ENCODE results near the gene KCNG3. TPM values are rescaled to one million over a fixed set of nuclear protein-coding genes. Genes with fewer than 3 reads are reported as not detected.

The KCNG3 gene
- total and polyA plus RNA-seq, 9 donors = 0.20 to 2.3 (median 1.3) TPM

DNA sequence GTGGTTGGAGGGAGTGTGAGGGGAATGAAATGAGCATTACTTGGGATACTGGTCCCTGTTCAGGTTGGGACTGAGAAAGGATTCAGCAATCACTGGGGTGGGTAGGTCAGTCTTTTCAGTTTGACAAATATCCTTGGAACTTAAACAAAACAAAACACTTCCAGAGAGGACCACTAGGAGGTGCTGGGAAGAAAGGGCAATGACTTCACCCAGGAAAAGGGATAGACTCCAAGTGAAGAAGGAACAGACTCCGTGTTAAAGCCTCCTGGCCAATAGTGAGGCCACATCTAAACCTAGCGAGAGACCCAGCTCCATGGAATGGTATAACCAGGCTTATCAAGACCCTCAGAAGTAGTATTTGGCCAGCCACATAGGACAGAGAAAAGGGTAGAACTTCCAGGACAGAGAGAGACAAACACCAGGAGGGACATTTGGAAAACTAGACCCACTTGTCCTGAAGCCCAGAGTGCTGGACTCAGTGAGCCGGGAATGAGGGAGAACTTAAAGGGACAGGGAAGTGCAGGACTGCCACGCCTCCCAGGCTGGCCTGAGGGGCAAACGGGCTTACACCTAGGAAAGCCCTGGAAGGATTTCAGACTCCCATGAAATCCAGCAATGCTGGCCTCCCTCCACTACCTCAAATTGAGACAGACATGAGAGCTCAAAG, 19.6 kb upstream of the KCNG3 start:
- WGBS, 3 donors = 82 to 85% (median 84%) methylated on average over 5 of the region's 5 CpGs
- intact Hi-C loops (cut with DNase I) = loop anchor here in 1 of 4 donors (1.0 kb wide), 1 partner anchor 54 kb away; no protein-coding TSS in a partner anchor
- H3K4me1 ChIP-seq (ENCODE audit: insufficient read depth) = peaks cover 2% of the 10 kb centered on the region
- no peak overlapping the region for H3K27ac ChIP-seq
- no peak overlapping the region for H3K4me3 ChIP-seq
- DNase-seq = no peak
- no peaks in the 10 kb centered on the region for H3K36me3 ChIP-seq
- TF ChIP-seq EP300 (IDR thresholded peaks at IDR 0.05) (no peak), POLR2A (IDR thresholded peaks at IDR 0.05) (no peak)
- TF ChIP-seq, protein P1, sequence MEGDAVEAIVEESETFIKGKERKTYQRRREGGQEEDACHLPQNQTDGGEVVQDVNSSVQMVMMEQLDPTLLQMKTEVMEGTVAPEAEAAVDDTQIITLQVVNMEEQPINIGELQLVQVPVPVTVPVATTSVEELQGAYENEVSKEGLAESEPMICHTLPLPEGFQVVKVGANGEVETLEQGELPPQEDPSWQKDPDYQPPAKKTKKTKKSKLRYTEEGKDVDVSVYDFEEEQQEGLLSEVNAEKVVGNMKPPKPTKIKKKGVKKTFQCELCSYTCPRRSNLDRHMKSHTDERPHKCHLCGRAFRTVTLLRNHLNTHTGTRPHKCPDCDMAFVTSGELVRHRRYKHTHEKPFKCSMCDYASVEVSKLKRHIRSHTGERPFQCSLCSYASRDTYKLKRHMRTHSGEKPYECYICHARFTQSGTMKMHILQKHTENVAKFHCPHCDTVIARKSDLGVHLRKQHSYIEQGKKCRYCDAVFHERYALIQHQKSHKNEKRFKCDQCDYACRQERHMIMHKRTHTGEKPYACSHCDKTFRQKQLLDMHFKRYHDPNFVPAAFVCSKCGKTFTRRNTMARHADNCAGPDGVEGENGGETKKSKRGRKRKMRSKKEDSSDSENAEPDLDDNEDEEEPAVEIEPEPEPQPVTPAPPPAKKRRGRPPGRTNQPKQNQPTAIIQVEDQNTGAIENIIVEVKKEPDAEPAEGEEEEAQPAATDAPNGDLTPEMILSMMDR (IDR thresholded peaks at IDR 0.05) = no peak
- no peaks in the 10 kb centered on the region for H3K27me3 ChIP-seq
- no peaks in the 10 kb centered on the region for H3K9me3 ChIP-seq

DNA sequence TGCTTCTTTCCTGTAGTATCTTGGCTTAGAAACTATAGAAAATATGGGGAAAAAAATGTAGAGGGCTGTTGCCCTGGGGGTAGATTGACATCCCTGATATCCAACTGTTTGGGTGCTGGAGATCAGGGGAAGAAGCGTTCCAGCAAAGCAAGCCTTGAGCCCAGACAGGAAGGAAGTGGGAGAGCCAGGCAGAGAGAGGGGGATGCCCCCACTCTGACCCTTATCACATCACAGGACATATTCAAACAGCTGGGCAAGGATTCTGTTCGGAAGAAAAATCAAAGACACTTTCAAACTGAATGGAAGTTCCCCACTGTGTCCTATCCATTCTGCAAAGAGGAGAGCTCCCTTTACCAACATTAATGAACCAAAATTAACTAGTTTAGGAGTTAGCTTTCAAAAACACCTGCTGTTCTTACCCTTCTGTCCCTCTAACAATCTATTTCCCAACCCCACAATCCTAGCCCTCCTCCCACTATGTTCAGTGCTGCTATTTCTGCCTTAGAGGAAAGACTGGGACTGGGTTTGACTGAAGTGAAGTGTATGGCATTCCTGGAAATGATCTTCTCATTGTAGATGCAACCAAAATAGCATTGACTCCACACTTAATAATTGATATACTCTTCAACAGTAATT, 16.9 kb upstream of the KCNG3 start:
- H3K36me3 ChIP-seq = no peaks in the 10 kb centered on the region
- intact Hi-C loops (cut with DNase I) = no loop called here
- TF ChIP-seq POLR2A (IDR thresholded peaks at IDR 0.05) (no peak), EP300 (IDR thresholded peaks at IDR 0.05) (no peak)
- TF ChIP-seq, protein P1 (IDR thresholded peaks at IDR 0.05) = no peak
- DNase-seq = no peak
- H3K9me3 ChIP-seq = no peaks in the 10 kb centered on the region
- no peaks in the 10 kb centered on the region for H3K27me3 ChIP-seq
- 14 to 26% (median 17%) methylated on average over 2 of the region's 2 CpGs for WGBS, 3 donors
- no peak overlapping the region for H3K4me3 ChIP-seq
- no peak overlapping the region for H3K27ac ChIP-seq
- peaks cover 2% of the 10 kb centered on the region for H3K4me1 ChIP-seq (ENCODE audit: insufficient read depth)

DNA sequence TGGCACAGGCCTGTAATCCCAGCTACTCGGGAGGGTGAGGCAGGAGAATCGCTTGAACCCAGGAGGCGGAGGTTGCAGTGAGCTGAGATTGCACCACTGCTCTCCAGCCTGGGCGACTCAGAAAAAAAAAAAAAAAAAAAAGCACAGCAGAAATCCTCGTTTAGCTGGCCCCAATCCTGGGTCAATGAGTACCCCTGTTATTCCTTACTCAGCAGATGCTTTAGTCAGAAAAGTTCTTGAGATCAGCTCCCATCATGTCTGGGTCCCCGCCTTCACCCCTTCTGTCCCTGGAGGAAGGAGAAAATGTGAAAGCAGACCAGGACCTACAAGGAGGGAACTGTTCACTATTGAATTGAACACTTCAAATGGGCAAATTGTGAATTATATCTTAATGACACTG, 16.4 kb upstream of the KCNG3 start:
- Histone ChIP-seq H3K4me3 (no peak overlapping the region), H3K27ac (no peak overlapping the region), H3K4me1 (ENCODE audit: insufficient read depth) (peaks cover 2% of the 10 kb centered on the region), H3K27me3 (no peaks in the 10 kb centered on the region), H3K9me3 (no peaks in the 10 kb centered on the region), H3K36me3 (no peaks in the 10 kb centered on the region)
- no peak for TF ChIP-seq EP300 (IDR thresholded peaks at IDR 0.05)
- TF ChIP-seq, protein P1 (IDR thresholded peaks at IDR 0.05) = no peak
- no peak for TF ChIP-seq POLR2A (IDR thresholded peaks at IDR 0.05)
- DNase-seq = no peak
- 61 to 80% (median 76%) methylated on average over 6 of the region's 6 CpGs for WGBS, 3 donors
- intact Hi-C loops (cut with DNase I) = no loop called here

DNA sequence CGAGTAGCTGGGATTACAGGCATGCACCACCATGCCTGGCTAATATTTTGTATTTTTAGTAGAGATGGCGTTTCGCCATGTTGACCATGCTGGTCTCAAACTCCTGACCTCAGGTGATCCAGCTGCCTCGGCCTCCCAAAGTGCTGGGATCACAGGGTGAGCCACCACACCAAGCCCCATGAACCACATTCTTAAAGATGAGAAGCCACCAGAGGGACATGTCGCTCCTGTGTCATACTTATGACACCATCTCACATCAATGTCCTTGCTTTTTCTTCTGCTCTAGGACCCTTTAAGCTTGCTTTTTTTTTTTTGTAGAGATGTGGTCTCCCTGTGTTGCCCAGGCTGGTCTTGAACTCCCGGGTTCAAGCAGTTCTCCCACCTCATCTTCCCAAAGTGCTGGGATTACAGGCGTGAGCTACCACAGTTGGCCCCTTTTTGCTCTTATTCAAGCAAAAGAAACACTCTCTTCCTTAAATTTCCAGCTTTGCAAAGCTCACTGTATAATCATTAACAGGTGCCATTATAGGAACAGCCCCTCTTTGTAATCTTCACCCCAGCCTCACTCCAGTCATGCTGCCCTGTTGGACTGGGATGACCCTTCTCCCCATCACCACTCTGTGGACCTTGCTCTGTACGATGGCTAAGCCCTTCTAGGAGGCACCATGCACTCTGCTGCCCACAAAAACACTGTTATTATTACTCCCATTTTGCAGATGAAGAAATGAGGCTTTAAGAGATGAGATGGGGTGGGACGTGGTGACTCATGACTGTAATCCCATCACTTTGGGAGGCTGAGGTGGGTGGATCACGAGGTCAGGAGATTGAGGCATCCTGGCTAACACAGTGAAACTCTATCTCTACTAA, 10.8 kb upstream of the KCNG3 start:
- no peaks in the 10 kb centered on the region for H3K27me3 ChIP-seq
- TF ChIP-seq, protein P1 (IDR thresholded peaks at IDR 0.05) = no peak
- TF ChIP-seq POLR2A (IDR thresholded peaks at IDR 0.05) (no peak), EP300 (IDR thresholded peaks at IDR 0.05) (no peak)
- DNase-seq = no peak

More for the DNA sequence above, 10.8 kb upstream of the KCNG3 start:
- intact Hi-C loops (cut with DNase I) = no loop called here
- H3K36me3 ChIP-seq = no peaks in the 10 kb centered on the region
- WGBS, 3 donors = 93 to 95% (median 94%) methylated on average over 10 of the region's 10 CpGs
- no peaks in the 10 kb centered on the region for H3K9me3 ChIP-seq
- H3K4me1 ChIP-seq (ENCODE audit: insufficient read depth) = no peaks in the 10 kb centered on the region
- H3K27ac ChIP-seq = no peak overlapping the region
- H3K4me3 ChIP-seq = no peak overlapping the region
